Rectal smooth muscle tissue (tissue), 1 donor: ENCODE measurements around the gene ARID4B.

Source experiments
- H3K27ac ChIP-seq: one replicate; pipeline ENCODE4 v1.7.0; 2013; ENCODE audit warnings: low read depth, low read length, inconsistent platforms
- H3K27me3 ChIP-seq: one replicate; pipeline ENCODE4 v1.7.0; 2013; ENCODE audit warnings: low read length; ENCODE audit not compliant: control insufficient read depth, insufficient read depth
- H3K36me3 ChIP-seq: one replicate; pipeline ENCODE4 v1.7.0; 2013; ENCODE audit warnings: low read length; ENCODE audit not compliant: control insufficient read depth, insufficient read depth
- H3K4me1 ChIP-seq: one replicate; pipeline ENCODE4 v1.7.0; 2013; ENCODE audit warnings: low read length; ENCODE audit not compliant: control insufficient read depth, insufficient read depth
- H3K4me3 ChIP-seq: one replicate; pipeline ENCODE4 v1.7.0; 2013; ENCODE audit warnings: low read length
- H3K9ac ChIP-seq: one replicate; pipeline ENCODE4 v1.7.0; 2013; ENCODE audit warnings: low read length

The ARID4B gene

GRCh38 chr1:235156740-235157139 is 171.2 kb downstream of the ARID4B start:
- Histone ChIP-seq H3K36me3 (peaks cover 4% of the 10 kb centered on the region), H3K4me3 (no peak overlapping the region)

DNA sequence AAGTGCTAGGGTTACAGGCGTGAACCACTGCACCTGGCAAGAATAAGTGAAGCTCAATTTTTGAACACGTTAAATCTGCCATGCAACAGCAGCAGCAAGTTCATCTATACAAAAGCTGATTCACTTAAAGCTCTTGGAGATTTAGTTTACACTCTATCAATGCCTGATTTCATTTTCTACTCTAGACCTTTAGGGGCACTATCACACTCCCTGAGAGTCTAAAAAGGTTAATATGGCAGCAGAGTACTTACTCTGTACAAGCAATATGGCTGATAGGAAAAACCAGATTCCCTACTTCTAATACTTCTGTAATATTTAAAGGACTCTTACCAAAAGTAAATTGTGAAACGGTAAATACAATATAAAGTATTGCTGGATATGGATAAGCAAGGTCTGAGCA is 171.7 kb downstream of the ARID4B start:
- Histone ChIP-seq H3K4me1 (no peaks in the 10 kb centered on the region), H3K36me3 (peaks cover 5% of the 10 kb centered on the region), H3K4me3 (no peak overlapping the region), H3K27me3 (no peaks in the 10 kb centered on the region), H3K9ac (no peak overlapping the region), H3K27ac (no peak overlapping the region)

More at GRCh38 chr1:235156740-235157139, 171.2 kb downstream of the ARID4B start:
- Histone ChIP-seq H3K27me3 (no peaks in the 10 kb centered on the region), H3K9ac (no peak overlapping the region), H3K4me1 (peaks cover 3% of the 10 kb centered on the region), H3K27ac (no peak overlapping the region)

DNA sequence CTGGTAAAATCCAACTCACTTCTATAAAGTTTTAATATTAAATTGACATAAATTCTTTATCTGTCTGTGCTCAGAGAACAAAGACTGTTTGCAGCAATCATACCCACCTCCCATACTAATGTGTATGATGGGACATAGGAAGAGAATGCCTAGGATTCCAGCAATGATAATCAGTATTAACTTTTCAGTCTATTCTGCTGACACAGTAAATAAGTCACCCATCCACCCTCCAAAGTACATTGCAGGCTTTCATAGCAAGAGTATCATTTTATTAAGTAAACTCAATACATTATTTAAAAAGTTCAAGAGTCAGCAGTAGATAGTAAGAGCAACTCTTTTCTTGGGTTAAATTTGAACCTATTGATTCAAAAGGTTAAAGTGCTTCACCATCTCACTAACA is 175.7 kb downstream of the ARID4B start:
- H3K27me3 ChIP-seq = no peaks in the 10 kb centered on the region
- no peaks in the 10 kb centered on the region for H3K4me1 ChIP-seq
- peaks cover 7% of the 10 kb centered on the region for H3K36me3 ChIP-seq
- H3K27ac ChIP-seq = no peak overlapping the region
- no peak overlapping the region for H3K9ac ChIP-seq
- H3K4me3 ChIP-seq = no peak overlapping the region

GRCh38 chr1:235151033-235151432 is 176.9 kb downstream of the ARID4B start:
- Histone ChIP-seq H3K27ac (no peak overlapping the region), H3K4me1 (no peaks in the 10 kb centered on the region), H3K36me3 (peaks cover 11% of the 10 kb centered on the region), H3K9ac (no peak overlapping the region), H3K27me3 (no peaks in the 10 kb centered on the region), H3K4me3 (no peak overlapping the region)

DNA sequence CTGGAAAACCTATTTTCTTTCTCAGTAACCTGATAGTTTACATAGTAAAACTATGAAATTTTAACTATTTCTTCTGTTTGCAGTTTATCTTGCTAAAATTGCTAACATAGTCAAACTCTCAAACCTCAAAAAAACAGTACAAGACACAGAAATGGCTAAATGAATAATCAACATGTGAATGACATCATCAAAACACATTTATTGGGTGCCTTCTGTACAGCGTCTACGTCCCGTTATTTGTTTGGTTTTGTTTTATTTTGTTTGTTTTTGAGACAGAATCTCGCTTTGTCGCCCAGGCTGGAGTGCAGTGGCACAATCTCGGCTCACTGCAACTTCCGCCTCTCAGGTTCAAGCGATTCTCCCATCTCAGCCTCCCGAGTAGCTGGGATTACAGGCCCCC is 178.2 kb downstream of the ARID4B start:
- Histone ChIP-seq H3K27me3 (no peaks in the 10 kb centered on the region), H3K4me1 (no peaks in the 10 kb centered on the region), H3K36me3 (peaks cover 11% of the 10 kb centered on the region), H3K9ac (no peak overlapping the region), H3K4me3 (no peak overlapping the region), H3K27ac (no peak overlapping the region)

DNA sequence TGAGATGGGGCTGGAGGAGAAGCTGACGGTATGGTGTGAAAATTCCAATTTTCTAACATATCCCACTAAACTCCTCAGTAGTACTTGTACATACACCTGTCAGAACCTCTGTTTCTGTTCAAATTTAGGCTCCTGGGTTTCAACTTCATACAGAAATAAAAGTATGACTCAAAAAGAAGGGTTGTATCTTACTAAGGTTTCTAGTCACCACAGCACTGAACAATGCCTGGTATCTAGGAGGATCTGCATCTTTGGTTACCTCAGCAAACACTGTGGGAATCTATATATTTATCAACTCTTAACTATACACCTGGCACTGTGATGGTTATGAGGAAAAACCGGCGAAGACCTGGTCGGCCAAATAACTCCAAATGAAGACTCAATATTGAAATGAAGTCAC is 180.7 kb downstream of the ARID4B start:
- Histone ChIP-seq H3K4me1 (no peaks in the 10 kb centered on the region), H3K27ac (no peak overlapping the region), H3K36me3 (peaks cover 11% of the 10 kb centered on the region), H3K9ac (no peak overlapping the region), H3K4me3 (no peak overlapping the region), H3K27me3 (no peaks in the 10 kb centered on the region)

GRCh38 chr1:235145639-235146038 is 182.3 kb downstream of the ARID4B start:
- Histone ChIP-seq H3K36me3 (peaks cover 6% of the 10 kb centered on the region), H3K4me1 (no peaks in the 10 kb centered on the region), H3K4me3 (no peak overlapping the region), H3K9ac (no peak overlapping the region), H3K27ac (no peak overlapping the region), H3K27me3 (no peaks in the 10 kb centered on the region)

- no peak overlapping the region for H3K9ac ChIP-seq
- H3K36me3 ChIP-seq = peaks cover 12% of the 10 kb centered on the region
- H3K27ac ChIP-seq = no peak overlapping the region
- H3K4me1 ChIP-seq = no peaks in the 10 kb centered on the region
- no peak overlapping the region for H3K4me3 ChIP-seq
- H3K27me3 ChIP-seq = no peaks in the 10 kb centered on the region
Observed at GRCh38 chr1:235142991-235143390, 185.0 kb downstream of the ARID4B start.

- H3K4me3 ChIP-seq = no peak overlapping the region
- H3K9ac ChIP-seq = no peak overlapping the region
- peaks cover 23% of the 10 kb centered on the region for H3K36me3 ChIP-seq
- H3K4me1 ChIP-seq = no peaks in the 10 kb centered on the region
- no peaks in the 10 kb centered on the region for H3K27me3 ChIP-seq
- no peak overlapping the region for H3K27ac ChIP-seq
Observed at GRCh38 chr1:235139315-235139714, 188.7 kb downstream of the ARID4B start.

DNA sequence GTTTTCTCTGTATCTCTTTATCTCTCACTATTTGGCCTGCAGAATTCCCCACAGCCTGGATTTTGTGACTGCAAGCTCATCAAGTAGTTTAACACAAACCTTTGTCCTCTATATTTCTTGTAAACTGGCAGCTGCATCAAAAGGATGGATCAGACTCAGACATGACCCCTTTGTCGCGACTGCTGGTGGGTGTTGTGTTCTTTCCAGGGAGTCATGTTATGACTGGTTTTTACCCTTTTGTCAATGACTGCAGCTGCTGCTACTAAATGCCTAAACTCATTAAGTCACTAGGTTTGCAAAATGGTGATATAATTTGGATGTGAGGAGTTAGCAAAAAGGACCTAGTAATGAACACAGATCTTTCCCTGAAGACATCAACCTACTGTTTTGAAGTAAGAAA is 189.2 kb downstream of the ARID4B start:
- Histone ChIP-seq H3K9ac (no peak overlapping the region), H3K4me3 (no peak overlapping the region), H3K27me3 (no peaks in the 10 kb centered on the region), H3K4me1 (no peaks in the 10 kb centered on the region), H3K27ac (no peak overlapping the region), H3K36me3 (peaks cover 23% of the 10 kb centered on the region)

DNA sequence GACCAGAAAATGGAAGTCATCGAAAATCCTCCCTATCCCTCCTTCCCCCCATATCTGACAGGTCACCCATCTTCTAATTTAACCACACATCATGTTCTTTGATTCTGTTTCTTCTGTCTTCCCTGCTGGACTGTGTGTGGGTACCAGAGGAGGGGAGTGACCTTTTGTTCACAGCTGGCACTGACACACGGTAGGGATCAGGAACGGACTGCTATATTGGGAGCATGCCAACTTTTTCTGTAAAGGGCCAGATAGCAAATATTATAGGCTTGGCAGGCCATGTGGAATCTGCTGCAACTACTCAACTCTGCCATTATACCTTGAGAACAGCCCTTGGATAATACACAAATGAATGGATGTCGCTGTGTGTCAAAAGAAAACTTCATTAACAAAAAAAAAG is 191.9 kb downstream of the ARID4B start:
- H3K4me1 ChIP-seq = no peaks in the 10 kb centered on the region
- no peak overlapping the region for H3K9ac ChIP-seq
- no peak overlapping the region for H3K27ac ChIP-seq
- no peaks in the 10 kb centered on the region for H3K27me3 ChIP-seq
- peaks cover 23% of the 10 kb centered on the region for H3K36me3 ChIP-seq
- H3K4me3 ChIP-seq = no peak overlapping the region

GRCh38 chr1:235134171-235134570 is 193.8 kb downstream of the ARID4B start:
- peaks cover 22% of the 10 kb centered on the region for H3K36me3 ChIP-seq
- H3K27me3 ChIP-seq = no peaks in the 10 kb centered on the region
- no peak overlapping the region for H3K27ac ChIP-seq
- no peak overlapping the region for H3K9ac ChIP-seq
- no peaks in the 10 kb centered on the region for H3K4me1 ChIP-seq
- H3K4me3 ChIP-seq = no peak overlapping the region

GRCh38 chr1:235133086-235133485 is 194.9 kb downstream of the ARID4B start:
- Histone ChIP-seq H3K27me3 (no peaks in the 10 kb centered on the region), H3K9ac (no peak overlapping the region), H3K4me3 (no peak overlapping the region), H3K36me3 (peaks cover 20% of the 10 kb centered on the region), H3K4me1 (no peaks in the 10 kb centered on the region), H3K27ac (no peak overlapping the region)
